Measurements from ENCODE around the gene FOXK2. TPM values are rescaled to one million over a fixed set of nuclear protein-coding genes. Genes with fewer than 3 reads are reported as not detected.

FOXK2 gene
- total RNA-seq, 1 experiment from 2014 or later: 104 TPM

- H3K36me3 Mint-ChIP-seq (ENCODE audit: insufficient read depth, unreplicated experiment): peaks cover 77% of the 10 kb centered on the region
- no peak for TF ChIP-seq CTCF (IDR thresholded peaks at IDR 0.05; ENCODE audit: unreplicated experiment)
Observed at GRCh38 chr17:82587234-82588086, 67.9 kb downstream of the FOXK2 start.

GRCh38 chr17:82588266-82589175 is 69.0 kb downstream of the FOXK2 start:
- Mint-ChIP-seq H3K27ac (ENCODE audit: low read depth, unreplicated experiment) (peak overlapping the region; percentile 79), H3K4me3 (ENCODE audit: unreplicated experiment) (no peak overlapping the region), H3K4me1 (ENCODE audit: insufficient read depth, unreplicated experiment) (peaks cover 6% of the 10 kb centered on the region), H3K27me3 (ENCODE audit: insufficient read depth, unreplicated experiment) (no peaks in the 10 kb centered on the region), H3K36me3 (ENCODE audit: insufficient read depth, unreplicated experiment) (peaks cover 73% of the 10 kb centered on the region), H3K9me3 (ENCODE audit: unreplicated experiment) (no peaks in the 10 kb centered on the region)
- DNase-seq (ENCODE audit: unreplicated experiment): no peak
- BruUV-seq (replicated peaks): no TSS peak
- no peak for TF ChIP-seq CTCF (IDR thresholded peaks at IDR 0.05; ENCODE audit: unreplicated experiment)
- ChIA-PET CTCF (interaction anchor here (0.6 to 0.8 kb wide), 2 partner anchors 12 to 34 kb away, joined by 3 to 4 read pairs; no protein-coding TSS in a partner anchor), POLR2A (interaction anchor here (0.5 kb wide), 1 partner anchor 350 kb away, joined by 3 read pairs; no protein-coding TSS in a partner anchor)
- intact Hi-C loops (cut with micrococcal nuclease): no loop called here

More at GRCh38 chr17:82587234-82588086, 67.9 kb downstream of the FOXK2 start:
- BruUV-seq (replicated peaks): no TSS peak
- CTCF ChIA-PET: no interaction called here
- H3K27me3 Mint-ChIP-seq (ENCODE audit: insufficient read depth, unreplicated experiment): no peaks in the 10 kb centered on the region
- DNase-seq (ENCODE audit: unreplicated experiment): no peak
- POLR2A ChIA-PET: no interaction called here
- H3K4me1 Mint-ChIP-seq (ENCODE audit: insufficient read depth, unreplicated experiment): peaks cover 3% of the 10 kb centered on the region
- peak overlapping the region; percentile 79 for H3K27ac Mint-ChIP-seq (ENCODE audit: low read depth, unreplicated experiment)
- H3K4me3 Mint-ChIP-seq (ENCODE audit: unreplicated experiment): no peak overlapping the region
- intact Hi-C loops (cut with micrococcal nuclease): no loop called here
- H3K9me3 Mint-ChIP-seq (ENCODE audit: unreplicated experiment): no peaks in the 10 kb centered on the region

- BruUV-seq (replicated peaks): no TSS peak
- ChIA-PET CTCF (no interaction called here), POLR2A (interaction anchor here (0.7 kb wide), 1 partner anchor 14 kb away, joined by 5 read pairs; no protein-coding TSS in a partner anchor)
- no peak for DNase-seq (ENCODE audit: unreplicated experiment)
- TF ChIP-seq CTCF (IDR thresholded peaks at IDR 0.05; ENCODE audit: unreplicated experiment): no peak
- H3K27me3 Mint-ChIP-seq (ENCODE audit: insufficient read depth, unreplicated experiment): no peaks in the 10 kb centered on the region
- intact Hi-C loops (cut with micrococcal nuclease): no loop called here
- H3K4me1 Mint-ChIP-seq (ENCODE audit: insufficient read depth, unreplicated experiment): peaks cover 6% of the 10 kb centered on the region
- no peaks in the 10 kb centered on the region for H3K9me3 Mint-ChIP-seq (ENCODE audit: unreplicated experiment)
- no peak overlapping the region for H3K4me3 Mint-ChIP-seq (ENCODE audit: unreplicated experiment)
- no peak overlapping the region for H3K27ac Mint-ChIP-seq (ENCODE audit: low read depth, unreplicated experiment)
- H3K36me3 Mint-ChIP-seq (ENCODE audit: insufficient read depth, unreplicated experiment): peaks cover 67% of the 10 kb centered on the region
Observed at GRCh38 chr17:82589851-82590180, 70.3 kb downstream of the FOXK2 start.

- Mint-ChIP-seq H3K4me1 (ENCODE audit: insufficient read depth, unreplicated experiment) (peaks cover 6% of the 10 kb centered on the region), H3K36me3 (ENCODE audit: insufficient read depth, unreplicated experiment) (peaks cover 67% of the 10 kb centered on the region), H3K4me3 (ENCODE audit: unreplicated experiment) (no peak overlapping the region), H3K27me3 (ENCODE audit: insufficient read depth, unreplicated experiment) (no peaks in the 10 kb centered on the region), H3K9me3 (ENCODE audit: unreplicated experiment) (no peaks in the 10 kb centered on the region), H3K27ac (ENCODE audit: low read depth, unreplicated experiment) (no peak overlapping the region)
- TF ChIP-seq CTCF (IDR thresholded peaks at IDR 0.05; ENCODE audit: unreplicated experiment): no peak
- ChIA-PET POLR2A (no interaction called here), CTCF (no interaction called here)
- BruUV-seq (replicated peaks): no TSS peak
- intact Hi-C loops (cut with micrococcal nuclease): no loop called here
- DNase-seq (ENCODE audit: unreplicated experiment): no peak
Observed at GRCh38 chr17:82590216-82590615, 70.7 kb downstream of the FOXK2 start.
